IPS DF 4.7 (cell line): Measurements from ENCODE around the gene CDH19.

Experiments used
- DNase-seq: peaks from one replicate; pipeline ENCODE4 v3.0.0-alpha.2; 2013; ENCODE audit warnings: low spot score; ENCODE audit errors: extremely low read depth

CDH19 gene

GRCh38 chr18:66603941-66604627 is at the start of gene CDH19:
Gene CDH19, minus strand, starts transcription at chr18:66604090. Its CDS starts 31,886 bp downstream, at chr18:66572204.
- no peak for DNase-seq

GRCh38 chr18:66647671-66648070 is 43.8 kb upstream of the CDH19 start:
- no peak for DNase-seq

GRCh38 chr18:66646609-66647008 is 42.7 kb upstream of the CDH19 start:
- no peak for DNase-seq

GRCh38 chr18:66645983-66646382 is 42.1 kb upstream of the CDH19 start:
- no peak for DNase-seq

GRCh38 chr18:66641056-66641455 is 37.2 kb upstream of the CDH19 start:
- no peak for DNase-seq

- no peak for DNase-seq
Observed at GRCh38 chr18:66640431-66640830, 36.5 kb upstream of the CDH19 start.

GRCh38 chr18:66638856-66639629 is 35.2 kb upstream of the CDH19 start:
- no peak for DNase-seq

GRCh38 chr18:66635342-66635741 is 31.5 kb upstream of the CDH19 start:
- no peak for DNase-seq

GRCh38 chr18:66632756-66633155 is 28.9 kb upstream of the CDH19 start:
- DNase-seq, result no peak

- DNase-seq, result no peak
Observed at GRCh38 chr18:66630831-66631230, 26.9 kb upstream of the CDH19 start.

GRCh38 chr18:66623821-66624220 is 19.9 kb upstream of the CDH19 start:
- no peak for DNase-seq

- DNase-seq, result no peak
Observed at GRCh38 chr18:66621816-66622576, 18.1 kb upstream of the CDH19 start.

- DNase-seq, result peak; percentile 9
Observed at GRCh38 chr18:66616523-66616983, 12.7 kb upstream of the CDH19 start.

GRCh38 chr18:66615176-66615575 is 11.3 kb upstream of the CDH19 start:
- DNase-seq, result no peak

GRCh38 chr18:66607632-66608031 is 3.7 kb upstream of the CDH19 start:
- no peak for DNase-seq

GRCh38 chr18:66601649-66602048 is 2.2 kb downstream of the CDH19 start:
- DNase-seq, result no peak

- no peak for DNase-seq
Observed at GRCh38 chr18:66599190-66599589, 4.7 kb downstream of the CDH19 start.

- no peak for DNase-seq
Observed at GRCh38 chr18:66587430-66587829, 16.5 kb downstream of the CDH19 start.

- DNase-seq, result no peak
Observed at GRCh38 chr18:66582211-66582610, 21.7 kb downstream of the CDH19 start.

- no peak for DNase-seq
Observed at GRCh38 chr18:66575263-66575662, 28.6 kb downstream of the CDH19 start.

GRCh38 chr18:66571845-66572244 is 32.0 kb downstream of the CDH19 start:
- DNase-seq, result no peak

- no peak for DNase-seq
Observed at GRCh38 chr18:66566616-66567015, 37.3 kb downstream of the CDH19 start.
